Esophagus muscularis mucosa (tissue), 4 donors: ENCODE results near the gene CSK. TPM values are rescaled to one million over a fixed set of nuclear protein-coding genes. Genes with fewer than 3 reads are reported as not detected.

Experiments
- DNase-seq: peaks from one replicate; pipeline ENCODE4 v3.0.0-alpha.2; 2017; ENCODE audit errors: extremely low spot score
- H3K27ac ChIP-seq, 4 donors: fragments of 200-600 bp; sonication (generic); replicated peaks in 1 of 4; 1 replicate in 3 of 4; 2 replicates in 1 of 4; pipeline ENCODE4 v1.5.1; 2016 to 2019; ENCODE audit warnings: mild to moderate bottlenecking in 1 of 4
- H3K27me3 ChIP-seq, 4 donors: fragments of 200-600 bp; sonication (generic); one replicate each; pipeline versions ENCODE4 v1.5.1 to v1.6.0; 2016 to 2019
- H3K36me3 ChIP-seq, 4 donors: fragments of 200-600 bp; sonication (generic); one replicate each; pipeline ENCODE4 v1.5.1; 2016 to 2019
- H3K4me1 ChIP-seq, 4 donors: fragments of 200-600 bp; sonication (generic); one replicate each; pipeline ENCODE4 v1.5.1; 2016 to 2019
- H3K4me3 ChIP-seq, 4 donors: fragments of 200-600 bp; sonication (generic); 1 replicate in 2 of 4; 2 replicates in 2 of 4; pipeline ENCODE4 v1.5.1; 2016 to 2019; ENCODE audit warnings: mild to moderate bottlenecking in 4 of 4, moderate library complexity in 1 of 4
- H3K9me3 ChIP-seq, 4 donors: fragments of 200-600 bp; sonication (generic); 1 replicate in 3 of 4; 2 replicates in 1 of 4; pipeline ENCODE4 v1.5.1; 2016 to 2019
- EP300 ChIP-seq: sonication (generic); formaldehyde crosslinking; IDR thresholded peaks from one replicate; pipeline ENCODE4 v1.6.1; 2017; ENCODE audit warnings: antibody characterized with exemption
- POLR2A ChIP-seq: fragments of 450-650 bp; IDR thresholded peaks from one replicate; pipeline ENCODE4 v1.6.1; 2017; ENCODE audit warnings: antibody characterized with exemption, moderate library complexity, mild to moderate bottlenecking, low read depth
- POLR2AphosphoS5 ChIP-seq, 2 donors: sonication (generic); formaldehyde crosslinking; IDR thresholded peaks; one replicate each; pipeline ENCODE4 v1.6.1; 2017; ENCODE audit warnings: antibody characterized with exemption in 2 of 2
- WGBS: methylation state at CpG from one replicate; pipeline ENCODE4 v1.1.5; 2018; 5-methylcytosine and 5-hydroxymethylcytosine counted together
- intact Hi-C: fragments of 100-400 bp; cut with DNase I; formaldehyde crosslinking; loops from one replicate; pipeline ENCODE4 v1.15.1; 2023
- total RNA-seq, 4 donors: library from RNA; depleted of rRNA; stranded (reverse); fragments of >200 nt; gene quantifications; one replicate each; pipeline versions ENCODE4 v1.1.0 to v1.2.1, GENCODE V29; 2016
- TF ChIP-seq, protein P1 (sequence below), 3 experiments: fragments of 200-600 bp in 2 of 3; fragments of 450-650 bp in 1 of 3; sonication (generic) in 2 of 3; IDR thresholded peaks; one replicate each; pipeline ENCODE4 v1.5.1; 2017 to 2019; ENCODE audit warnings: antibody characterized with exemption in 3 of 3, mild to moderate bottlenecking in 2 of 3, moderate library complexity in 1 of 3

CSK gene
- total RNA-seq, 4 donors from 2014 or later: 14.0 to 28.7 (median 21.9) TPM

DNA sequence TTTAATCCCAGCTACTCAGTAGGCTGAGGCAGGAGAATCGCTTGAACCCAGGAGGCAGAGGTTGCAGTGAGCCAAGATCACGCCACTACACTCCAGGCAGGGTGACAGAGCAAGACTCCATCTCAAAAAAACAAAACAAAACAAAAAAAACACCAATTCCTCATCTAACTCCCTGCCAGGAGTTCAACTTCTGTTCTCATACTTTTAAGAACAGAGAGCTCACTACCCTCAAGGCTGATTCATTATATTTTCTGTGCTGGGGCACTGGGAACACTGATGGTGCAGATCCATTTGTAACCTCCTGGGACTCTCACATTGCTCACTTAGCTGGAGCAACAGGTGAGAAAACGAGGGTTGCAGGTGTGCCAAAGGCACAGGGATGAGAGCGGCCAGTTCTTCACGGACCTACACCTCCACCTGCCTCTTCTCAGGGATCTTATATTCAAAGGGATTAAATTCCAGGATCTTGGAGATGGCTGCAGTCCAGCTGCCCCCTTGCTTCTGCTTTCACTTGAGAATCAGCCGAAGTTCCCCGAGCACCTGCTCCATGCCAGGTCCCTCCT is 12.3 kb upstream of the CSK start:
- H3K9me3 ChIP-seq: no peaks in the 10 kb centered on the region

DNA sequence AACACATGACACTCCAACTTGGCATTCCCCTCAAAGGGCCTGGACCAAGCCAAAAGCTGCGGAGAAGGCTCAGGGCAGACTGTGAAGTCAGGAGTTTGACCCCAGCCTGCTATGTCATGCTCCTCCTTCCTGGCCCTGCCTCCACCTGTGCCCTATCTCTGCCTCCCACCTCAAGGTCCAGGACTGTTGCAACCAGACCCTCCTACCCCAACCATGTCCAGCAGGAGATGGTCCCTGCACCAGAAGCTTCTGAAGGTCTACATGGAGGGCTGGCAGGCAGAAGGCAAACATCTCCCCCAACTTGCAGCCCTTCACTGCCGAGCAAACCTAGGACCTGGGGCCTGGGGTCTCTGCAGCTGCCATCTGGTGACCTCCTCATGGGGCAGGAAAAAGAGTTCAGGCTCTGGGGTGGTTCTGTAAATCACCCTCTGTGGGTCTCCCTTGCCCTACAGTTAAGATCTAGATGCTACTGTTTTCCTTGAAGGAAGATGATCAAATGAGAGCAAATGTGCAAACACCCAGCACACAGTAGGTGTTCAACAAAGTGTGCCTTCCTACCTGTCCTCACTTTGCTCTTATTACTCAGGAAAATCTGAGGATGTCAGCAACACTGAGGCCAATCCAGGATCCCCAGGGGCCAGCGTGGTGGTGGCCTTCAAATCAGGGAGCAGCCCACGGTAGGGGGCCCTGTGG is 11.5 kb upstream of the CSK start:
- 58% methylated on average over 3 of the region's 4 CpGs for WGBS
- TF ChIP-seq POLR2AphosphoS5 (IDR thresholded peaks at IDR 0.05): no peak
- TF ChIP-seq POLR2A: no peak
- TF ChIP-seq, protein P1, sequence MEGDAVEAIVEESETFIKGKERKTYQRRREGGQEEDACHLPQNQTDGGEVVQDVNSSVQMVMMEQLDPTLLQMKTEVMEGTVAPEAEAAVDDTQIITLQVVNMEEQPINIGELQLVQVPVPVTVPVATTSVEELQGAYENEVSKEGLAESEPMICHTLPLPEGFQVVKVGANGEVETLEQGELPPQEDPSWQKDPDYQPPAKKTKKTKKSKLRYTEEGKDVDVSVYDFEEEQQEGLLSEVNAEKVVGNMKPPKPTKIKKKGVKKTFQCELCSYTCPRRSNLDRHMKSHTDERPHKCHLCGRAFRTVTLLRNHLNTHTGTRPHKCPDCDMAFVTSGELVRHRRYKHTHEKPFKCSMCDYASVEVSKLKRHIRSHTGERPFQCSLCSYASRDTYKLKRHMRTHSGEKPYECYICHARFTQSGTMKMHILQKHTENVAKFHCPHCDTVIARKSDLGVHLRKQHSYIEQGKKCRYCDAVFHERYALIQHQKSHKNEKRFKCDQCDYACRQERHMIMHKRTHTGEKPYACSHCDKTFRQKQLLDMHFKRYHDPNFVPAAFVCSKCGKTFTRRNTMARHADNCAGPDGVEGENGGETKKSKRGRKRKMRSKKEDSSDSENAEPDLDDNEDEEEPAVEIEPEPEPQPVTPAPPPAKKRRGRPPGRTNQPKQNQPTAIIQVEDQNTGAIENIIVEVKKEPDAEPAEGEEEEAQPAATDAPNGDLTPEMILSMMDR (IDR thresholded peaks at IDR 0.05): no peak
- TF ChIP-seq EP300: no peak
- intact Hi-C loops: loop anchor here (1.0 to 5.0 kb wide), 2 partner anchors 37 to 134 kb away; no protein-coding TSS in a partner anchor

More for the DNA sequence above, 12.3 kb upstream of the CSK start:
- Histone ChIP-seq H3K27ac (no peak overlapping the region), H3K4me1 (peaks cover 3 to 21% (median 11%) of the 10 kb centered on the region in 4 donors), H3K27me3 (peaks cover 0 to 20% (median 0%) of the 10 kb centered on the region in 4 donors), H3K36me3 (no peaks in the 10 kb centered on the region), H3K4me3 (no peak overlapping the region)
- WGBS: 73% methylated on average over 7 of the region's 7 CpGs
- intact Hi-C loops: loop anchor here (1.0 to 5.0 kb wide), 3 partner anchors 38 to 397 kb away; no protein-coding TSS in a partner anchor
- DNase-seq: no peak
- TF ChIP-seq POLR2AphosphoS5 (IDR thresholded peaks at IDR 0.05) (no peak), EP300 (no peak), POLR2A (no peak)
- TF ChIP-seq, protein P1 (IDR thresholded peaks at IDR 0.05): no peak

DNA sequence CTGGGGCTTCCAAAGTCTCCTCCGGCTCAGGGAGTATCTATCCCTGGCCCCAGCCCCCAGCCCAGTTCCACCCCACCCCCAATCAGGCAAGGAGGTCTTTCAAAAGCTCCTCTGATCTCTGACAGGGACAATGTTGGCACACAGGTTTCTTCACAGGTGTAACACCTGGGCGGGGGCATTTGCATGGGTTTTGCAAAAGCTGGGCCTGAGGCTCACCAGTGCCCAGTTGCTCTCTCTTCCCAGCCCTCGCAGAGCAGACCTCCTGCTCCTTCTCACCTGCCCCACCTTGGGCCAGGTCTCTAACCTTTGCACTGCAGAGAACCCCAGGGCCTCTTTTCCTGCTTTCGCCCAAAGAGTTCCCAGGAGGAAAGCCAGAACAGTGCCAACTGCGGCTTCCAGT is 8.6 kb upstream of the CSK start:
- intact Hi-C loops: loop anchor here (2.0 to 5.0 kb wide), 2 partner anchors 21 to 34 kb away; no protein-coding TSS in a partner anchor
- WGBS: 89% methylated on average over 3 of the region's 5 CpGs
- no peak overlapping the region for H3K4me3 ChIP-seq
- no peaks in the 10 kb centered on the region for H3K27me3 ChIP-seq
- no peak overlapping the region for H3K27ac ChIP-seq
- DNase-seq: no peak
- H3K9me3 ChIP-seq: no peaks in the 10 kb centered on the region
- no peaks in the 10 kb centered on the region for H3K36me3 ChIP-seq
- H3K4me1 ChIP-seq: peaks cover 14 to 34% (median 27%) of the 10 kb centered on the region in 4 donors
- TF ChIP-seq, protein P1 (IDR thresholded peaks at IDR 0.05): no peak
- TF ChIP-seq POLR2A: no peak
- no peak for TF ChIP-seq POLR2AphosphoS5 (IDR thresholded peaks at IDR 0.05)
- TF ChIP-seq EP300: no peak

More for the DNA sequence above, 11.5 kb upstream of the CSK start:
- peaks cover 3 to 21% (median 11%) of the 10 kb centered on the region in 4 donors for H3K4me1 ChIP-seq
- H3K27ac ChIP-seq: no peak overlapping the region
- no peak for DNase-seq
- no peak overlapping the region for H3K4me3 ChIP-seq
- H3K36me3 ChIP-seq: no peaks in the 10 kb centered on the region
- peaks cover 0 to 20% (median 0%) of the 10 kb centered on the region in 4 donors for H3K27me3 ChIP-seq
- H3K9me3 ChIP-seq: no peaks in the 10 kb centered on the region

DNA sequence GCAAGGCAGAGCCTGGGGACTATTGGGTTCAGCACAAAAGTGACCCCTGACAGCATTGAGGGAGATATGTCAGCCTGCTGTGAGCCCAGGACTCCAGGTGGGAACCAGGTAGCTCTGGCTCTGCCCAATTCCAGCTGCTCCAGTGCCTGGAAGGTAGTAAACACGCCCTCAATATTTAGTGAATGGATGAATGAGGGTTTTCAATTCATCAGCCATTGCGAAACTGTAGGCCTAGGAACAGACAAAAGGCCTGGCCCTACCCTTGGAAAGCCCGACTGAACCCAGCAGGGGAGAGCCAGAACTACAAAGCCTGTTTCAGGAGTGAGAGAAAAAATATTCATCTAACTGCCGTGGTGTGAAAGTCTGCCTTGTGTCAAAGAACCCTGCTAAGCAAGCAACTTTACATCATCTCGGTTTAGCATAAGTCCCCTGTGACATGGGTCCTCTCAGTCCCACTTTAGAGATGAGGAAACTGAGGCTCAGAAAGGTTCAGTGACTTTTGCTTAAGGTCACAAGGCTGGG is 8.1 kb upstream of the CSK start:
- Histone ChIP-seq H3K27ac (no peak overlapping the region), H3K27me3 (no peaks in the 10 kb centered on the region), H3K9me3 (no peaks in the 10 kb centered on the region), H3K4me1 (peaks cover 14 to 32% (median 22%) of the 10 kb centered on the region in 4 donors), H3K36me3 (no peaks in the 10 kb centered on the region), H3K4me3 (no peak overlapping the region)
- intact Hi-C loops: loop anchor here (2.0 to 5.0 kb wide), 2 partner anchors 21 to 34 kb away; no protein-coding TSS in a partner anchor
- DNase-seq: no peak
- TF ChIP-seq, protein P1 (IDR thresholded peaks at IDR 0.05): no peak
- TF ChIP-seq POLR2AphosphoS5 (IDR thresholded peaks at IDR 0.05) (no peak), EP300 (no peak), POLR2A (no peak)
- 76% methylated on average over 5 of the region's 5 CpGs for WGBS
